GM12873 (cell line): ENCODE results near the gene CACNA1C.

Source experiments
- TF ChIP-seq, protein P1 (sequence below): IDR thresholded peaks from 2 replicates; pipeline ENCODE4 v1.5.1; 2012; ENCODE audit warnings: low read depth, mild to moderate bottlenecking, moderate library complexity, low read length, control low read depth; ENCODE audit not compliant: insufficient read depth; ENCODE audit errors: missing control alignments

Gene CACNA1C

DNA sequence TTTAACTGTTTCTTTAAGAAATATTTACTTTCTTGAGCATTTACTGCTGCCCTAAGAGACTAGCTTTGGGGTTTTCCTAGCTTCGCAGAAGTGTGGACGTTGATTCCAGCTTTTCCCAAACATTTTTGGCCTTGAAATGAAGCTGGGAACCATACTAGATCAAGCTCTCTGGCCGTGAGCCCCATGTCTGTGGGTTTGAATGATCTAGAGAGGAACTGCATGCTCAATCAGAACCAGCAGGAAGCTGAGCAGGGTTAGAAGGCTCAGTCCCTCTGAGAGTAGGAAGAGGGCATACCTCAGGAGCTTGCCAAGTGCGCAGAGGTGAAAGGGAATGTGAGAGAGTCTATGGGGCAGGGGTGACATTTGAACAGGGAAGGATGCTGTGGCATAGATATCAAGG lies 292.1 kb downstream of the CACNA1C start:
- TF ChIP-seq, protein P1, sequence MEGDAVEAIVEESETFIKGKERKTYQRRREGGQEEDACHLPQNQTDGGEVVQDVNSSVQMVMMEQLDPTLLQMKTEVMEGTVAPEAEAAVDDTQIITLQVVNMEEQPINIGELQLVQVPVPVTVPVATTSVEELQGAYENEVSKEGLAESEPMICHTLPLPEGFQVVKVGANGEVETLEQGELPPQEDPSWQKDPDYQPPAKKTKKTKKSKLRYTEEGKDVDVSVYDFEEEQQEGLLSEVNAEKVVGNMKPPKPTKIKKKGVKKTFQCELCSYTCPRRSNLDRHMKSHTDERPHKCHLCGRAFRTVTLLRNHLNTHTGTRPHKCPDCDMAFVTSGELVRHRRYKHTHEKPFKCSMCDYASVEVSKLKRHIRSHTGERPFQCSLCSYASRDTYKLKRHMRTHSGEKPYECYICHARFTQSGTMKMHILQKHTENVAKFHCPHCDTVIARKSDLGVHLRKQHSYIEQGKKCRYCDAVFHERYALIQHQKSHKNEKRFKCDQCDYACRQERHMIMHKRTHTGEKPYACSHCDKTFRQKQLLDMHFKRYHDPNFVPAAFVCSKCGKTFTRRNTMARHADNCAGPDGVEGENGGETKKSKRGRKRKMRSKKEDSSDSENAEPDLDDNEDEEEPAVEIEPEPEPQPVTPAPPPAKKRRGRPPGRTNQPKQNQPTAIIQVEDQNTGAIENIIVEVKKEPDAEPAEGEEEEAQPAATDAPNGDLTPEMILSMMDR: no peak

DNA sequence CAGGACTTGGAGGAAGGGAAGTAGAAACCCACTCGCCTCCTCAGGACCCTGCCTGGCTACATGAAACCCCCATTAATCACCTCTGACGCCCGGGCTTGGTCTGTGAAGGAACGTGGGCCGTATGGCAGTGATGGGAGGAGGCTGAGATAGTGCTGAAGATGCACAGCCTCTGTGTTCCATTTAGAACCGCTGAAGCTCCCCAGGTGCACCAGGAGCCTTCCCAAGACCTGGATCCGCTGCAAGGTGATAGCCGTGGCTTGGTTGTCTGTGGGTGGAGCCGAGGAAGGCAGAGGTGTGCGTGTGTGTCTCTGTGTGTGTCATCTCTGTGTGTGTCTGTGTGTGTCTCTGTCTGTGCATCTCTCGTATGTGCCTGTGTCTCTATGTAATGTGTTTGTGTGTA lies 293.1 kb downstream of the CACNA1C start:
- TF ChIP-seq, protein P1: no peak

DNA sequence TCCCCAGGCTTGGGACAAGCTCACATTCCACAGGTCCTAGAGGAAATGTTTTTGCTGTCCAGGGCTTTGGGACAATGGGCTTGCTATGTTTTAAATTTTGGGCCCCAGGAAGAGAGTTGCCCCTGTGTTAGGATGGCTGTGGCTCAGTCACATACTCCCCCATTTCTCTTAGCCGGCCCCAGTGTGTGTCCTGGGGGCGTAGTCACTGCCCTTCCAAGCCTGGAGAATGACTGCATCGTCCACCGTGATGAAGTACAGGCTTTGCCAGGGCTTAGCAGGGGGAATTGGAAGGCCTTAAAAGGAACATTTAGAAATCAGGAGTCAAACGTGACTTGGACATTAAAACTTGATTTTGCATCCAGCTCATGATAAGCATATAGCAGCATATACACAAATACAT lies 293.6 kb downstream of the CACNA1C start:
- TF ChIP-seq, protein P1: no peak

DNA sequence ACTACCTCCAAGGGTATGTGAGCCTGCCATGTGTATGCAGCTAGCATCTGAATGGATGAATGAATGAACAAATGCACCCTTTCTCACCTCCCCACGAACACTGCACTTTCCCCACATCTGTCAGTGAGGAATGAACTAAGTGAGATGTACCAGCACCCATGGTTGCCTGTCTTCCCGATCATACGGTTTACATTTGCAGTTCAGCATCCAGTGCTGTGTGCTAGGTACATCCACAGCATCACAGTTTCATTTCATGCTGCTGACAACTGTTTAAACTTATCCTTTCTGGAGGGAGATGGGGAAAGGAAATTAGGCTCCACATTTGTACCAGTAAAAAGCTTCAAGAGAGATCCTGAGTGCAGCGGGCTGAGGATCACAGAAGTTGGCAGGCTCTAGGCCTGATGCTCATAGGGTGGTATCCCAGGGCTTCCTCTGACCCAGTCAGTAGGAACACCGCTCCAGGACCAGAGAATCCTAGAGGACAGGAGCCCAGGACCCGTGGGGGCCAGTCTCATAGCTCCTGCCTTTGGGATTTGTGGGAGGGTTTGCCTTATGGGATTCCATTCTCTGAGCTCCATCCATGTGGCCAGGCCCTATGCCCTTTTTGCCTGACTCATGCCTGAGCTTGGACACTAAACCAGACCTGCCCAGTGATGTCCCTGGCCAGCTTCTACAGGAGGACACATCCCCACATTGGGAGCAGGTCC lies 294.5 kb downstream of the CACNA1C start:
- TF ChIP-seq, protein P1: no peak

DNA sequence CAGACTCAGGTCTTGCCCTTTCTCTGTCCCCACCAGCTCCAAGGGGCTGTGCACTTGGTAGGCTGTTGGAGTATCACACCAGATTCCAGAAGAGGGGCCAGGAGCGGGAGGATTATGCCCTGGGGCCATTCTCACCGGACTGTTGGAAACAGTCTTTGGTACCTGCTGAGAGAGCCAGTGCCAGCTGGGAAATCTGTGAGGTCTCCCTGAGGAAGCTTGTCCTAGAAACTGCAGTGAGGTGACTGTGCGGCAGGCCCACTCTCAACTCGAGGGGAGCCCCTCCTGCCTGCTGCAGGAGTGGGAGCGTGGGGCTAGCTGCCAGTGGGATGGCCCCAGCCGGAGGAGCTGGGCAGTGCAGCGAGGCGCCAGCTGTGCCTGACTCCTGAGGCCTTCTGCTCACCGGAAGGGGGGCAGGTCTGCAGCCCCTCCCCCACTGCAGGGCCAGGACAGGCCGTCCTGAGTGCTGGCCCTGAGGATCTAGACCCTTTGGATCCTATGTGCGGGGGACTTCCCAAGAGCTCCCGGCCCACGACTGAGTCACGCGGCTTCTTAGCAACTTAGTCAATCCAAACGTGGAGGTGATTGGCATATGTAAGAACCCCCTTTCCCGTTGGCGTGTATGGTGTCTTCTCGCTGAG lies 295.2 kb downstream of the CACNA1C start:
- TF ChIP-seq, protein P1: no peak

DNA sequence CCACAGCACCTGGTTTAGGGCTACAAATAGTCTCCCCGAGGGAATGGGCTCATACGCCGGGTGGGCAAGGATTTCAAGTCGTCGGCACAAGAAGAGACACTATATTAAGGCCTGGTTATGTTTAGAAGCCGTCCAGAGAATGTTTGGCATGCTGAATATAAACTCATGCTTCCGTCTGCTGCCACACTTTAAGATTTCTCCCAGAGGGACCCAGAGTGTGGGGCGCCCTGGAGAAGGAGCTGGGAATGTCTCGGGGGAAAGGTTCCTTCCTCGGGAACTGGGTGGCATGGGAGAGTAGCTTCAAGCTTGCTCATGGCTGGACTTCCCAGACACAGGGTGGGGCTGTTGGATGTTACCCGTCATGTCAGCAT lies 295.7 kb downstream of the CACNA1C start:
- TF ChIP-seq, protein P1: no peak

DNA sequence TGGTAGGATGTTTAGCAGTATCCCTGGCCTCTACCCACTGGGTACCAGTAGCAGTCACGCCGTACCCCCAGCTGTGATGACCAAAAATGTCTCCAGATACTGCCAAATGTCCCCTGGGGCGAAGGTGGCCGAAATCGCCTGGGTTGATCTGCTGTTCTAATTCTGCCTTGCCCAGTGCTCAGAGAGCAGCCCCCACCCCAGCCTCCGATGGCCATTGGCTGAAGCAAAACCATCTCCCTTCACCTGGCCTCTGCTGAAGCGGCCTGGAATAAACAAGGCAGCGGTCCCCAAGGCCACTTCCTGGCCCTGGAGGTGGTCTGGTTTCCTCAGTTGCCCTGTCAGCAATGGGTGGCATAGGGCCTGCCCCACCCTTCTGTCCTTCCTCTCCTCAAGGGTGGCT lies 298.4 kb downstream of the CACNA1C start:
- TF ChIP-seq, protein P1: no peak
